GM21619 (cell line): Measurements from ENCODE around the gene MCIDAS.

ENCODE experiments used
- ATAC-seq: cut with Tn5 transposase; IDR thresholded peaks from one replicate; pipeline ENCODE4 v1.9.1; 2021; ENCODE audit not compliant: unreplicated experiment

Gene MCIDAS

GRCh38 chr5:55226934-55227663, at the start of gene MCIDAS:
Gene MCIDAS, minus strand, starts transcription at chr5:55227315. Its CDS starts 177 bp downstream, at chr5:55227138.
- ATAC-seq = peak; percentile 48

GRCh38 chr5:55276771-55277170, 49.7 kb upstream of the MCIDAS start:
- ATAC-seq = no peak

- no peak for ATAC-seq
Observed at GRCh38 chr5:55258339-55258738, 31.2 kb upstream of the MCIDAS start.

- ATAC-seq = no peak
Observed at GRCh38 chr5:55254802-55255201, 27.7 kb upstream of the MCIDAS start.

GRCh38 chr5:55250064-55250463, 22.9 kb upstream of the MCIDAS start:
- no peak for ATAC-seq

- no peak for ATAC-seq
Observed at GRCh38 chr5:55241746-55242145, 14.6 kb upstream of the MCIDAS start.

GRCh38 chr5:55236800-55237199, 9.7 kb upstream of the MCIDAS start:
- no peak for ATAC-seq

- ATAC-seq = no peak
Observed at GRCh38 chr5:55234121-55234700, 7.1 kb upstream of the MCIDAS start.

GRCh38 chr5:55232985-55233928, 6.1 kb upstream of the MCIDAS start, which contains the start of gene CCNO:
Gene CCNO, minus strand, starts transcription at chr5:55233608. Its CDS starts 85 bp downstream, at chr5:55233523.
- peak; percentile 68 for ATAC-seq

- no peak for ATAC-seq
Observed at GRCh38 chr5:55232271-55232984, 5.3 kb upstream of the MCIDAS start.

- ATAC-seq = no peak
Observed at GRCh38 chr5:55231919-55232270, 4.8 kb upstream of the MCIDAS start.

GRCh38 chr5:55231029-55231918, 4.2 kb upstream of the MCIDAS start:
- ATAC-seq = no peak

GRCh38 chr5:55230086-55230629, 3.0 kb upstream of the MCIDAS start:
- ATAC-seq = no peak

- no peak for ATAC-seq
Observed at GRCh38 chr5:55227664-55228430, 732 bp upstream of the MCIDAS start.

- peak; percentile 47 for ATAC-seq
Observed at GRCh38 chr5:55226027-55226933, 835 bp downstream of the MCIDAS start.

GRCh38 chr5:55225346-55225745, 1.8 kb downstream of the MCIDAS start:
- ATAC-seq = no peak

- no peak for ATAC-seq
Observed at GRCh38 chr5:55223812-55224240, 3.3 kb downstream of the MCIDAS start.
